ENCODE measurements around the gene CXorf58. TPM values are rescaled to one million over a fixed set of nuclear protein-coding genes. Genes with fewer than 3 reads are reported as not detected.

CXorf58 gene
- total RNA-seq, 1 experiment from 2014 or later: not detected

DNA sequence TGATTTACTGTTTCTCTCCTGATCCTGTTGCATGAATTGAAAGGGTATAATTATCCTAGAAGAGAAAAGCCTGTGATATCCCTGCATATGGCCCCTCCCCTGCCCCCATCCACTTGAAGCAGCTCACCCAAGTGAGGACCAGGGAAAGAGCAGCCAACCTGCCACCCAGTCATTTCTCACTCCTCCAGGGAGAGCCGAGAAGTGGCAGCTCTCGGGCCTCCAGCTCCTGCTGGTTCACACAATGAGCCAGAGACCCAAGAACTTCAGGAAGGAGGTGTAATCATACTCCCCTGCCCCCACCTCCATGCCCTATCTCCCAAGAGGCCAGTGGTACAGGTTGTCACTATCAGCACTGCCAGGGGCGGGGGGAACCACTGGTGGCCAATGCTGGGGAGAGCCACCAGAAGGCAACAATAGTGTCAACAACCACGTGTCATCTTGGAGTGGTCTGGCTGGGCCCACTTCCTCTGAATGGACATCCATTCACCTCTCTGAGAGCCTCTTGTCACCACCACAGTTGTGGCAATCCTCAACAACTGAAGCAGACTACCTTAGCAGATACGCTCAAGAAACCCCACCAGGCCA is 43.0 kb upstream of the CXorf58 start:
- Histone ChIP-seq H4K20me1 (ENCODE audit: insufficient read depth) (no peaks in the 10 kb centered on the region), H2AFZ (ENCODE audit: low read depth, low read length, poor library complexity, severe bottlenecking) (no peak overlapping the region), H3K36me3 (ENCODE audit: control insufficient read depth in 1 of 2, insufficient read depth in 2 of 2, low read length in 2 of 2) (no peaks in the 10 kb centered on the region), H3K27ac (ENCODE audit: low read depth, low read length) (no peak overlapping the region), H3K9me3 (ENCODE audit: control insufficient read depth in 1 of 2, insufficient read depth in 1 of 2, low read depth in 1 of 2, low read length in 2 of 2) (no peaks in the 10 kb centered on the region), H3K4me3 (replicated peaks in 1 of 2; ENCODE audit: low read depth in 1 of 2, low read length in 2 of 2) (no peak overlapping the region), H3K9me2 (ENCODE audit: insufficient read depth) (no peaks in the 10 kb centered on the region), H3K4me2 (ENCODE audit: low read length) (no peak overlapping the region), H3K27me3 (ENCODE audit: insufficient read depth, low read length) (no peaks in the 10 kb centered on the region), H3K79me2 (ENCODE audit: insufficient read depth, low read length) (no peaks in the 10 kb centered on the region), H3K4me1 (ENCODE audit: control insufficient read depth in 1 of 2, insufficient read depth in 2 of 2, low read length in 2 of 2) (no peaks in the 10 kb centered on the region), H3K9ac (ENCODE audit: low read length) (no peak overlapping the region)
- BruUV-seq (replicated peaks): no TSS peak
- no peak for ATAC-seq
- RAD21 ChIA-PET (ENCODE audit: low non-redundant PET in 1 of 2, low total read pairs in 2 of 2, uncharacterized antibody in 2 of 2, unreplicated experiment in 2 of 2): no interaction called here
- DNase-seq (ENCODE audit: low read depth, low spot score): no peak
- CTCF ChIA-PET: no interaction called here
- intact Hi-C loops (cut with micrococcal nuclease): no loop called here
- TF ChIP-seq SRF (IDR thresholded peaks at IDR 0.05; ENCODE audit: low read depth): no peak
- no peak for TF ChIP-seq JUND (IDR thresholded peaks at IDR 0.05)
- TF ChIP-seq SIN3A (IDR thresholded peaks at IDR 0.05; ENCODE audit: low read depth): no peak
- TF ChIP-seq RAD21 (IDR thresholded peaks at IDR 0.05; ENCODE audit: low read depth): no peak
- TF ChIP-seq POLR2A (IDR thresholded peaks at IDR 0.05; ENCODE audit: borderline replicate concordance, extremely low read depth, insufficient read depth, insufficient read length): no peak
- no peak for TF ChIP-seq EGR1 (IDR thresholded peaks at IDR 0.05; ENCODE audit: low read depth)
- TF ChIP-seq ZFX (IDR thresholded peaks at IDR 0.05): no peak
- no peak for TF ChIP-seq ELF1 (IDR thresholded peaks at IDR 0.05; ENCODE audit: borderline replicate concordance, low read depth)
- no peak for TF ChIP-seq EZH2 (IDR thresholded peaks at IDR 0.05)
- TF ChIP-seq POLR2AphosphoS5 (IDR thresholded peaks at IDR 0.05; ENCODE audit: low read depth, low read length): no peak
- POLR2A ChIA-PET: no interaction called here

DNA sequence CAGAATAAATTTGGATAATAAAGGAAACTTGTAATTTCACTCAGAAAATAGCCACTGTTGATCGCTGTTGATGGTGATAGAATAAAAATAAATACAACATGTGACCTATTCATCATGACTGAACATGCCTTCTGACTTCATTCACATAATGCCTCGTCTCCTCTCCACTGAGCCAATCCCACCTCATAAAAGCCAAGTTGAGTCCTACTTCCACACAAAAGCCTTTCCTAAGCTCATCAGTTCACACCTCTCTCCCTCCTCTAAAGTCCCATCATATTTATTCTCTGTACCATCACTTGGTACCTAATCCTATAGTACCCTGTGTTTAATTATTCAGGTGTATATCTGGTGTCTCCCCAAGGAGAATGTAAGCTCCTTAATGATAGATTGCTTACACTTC is 37.8 kb upstream of the CXorf58 start:
- no peak overlapping the region for H2AFZ ChIP-seq (ENCODE audit: low read depth, low read length, poor library complexity, severe bottlenecking)
- TF ChIP-seq YY1 (IDR thresholded peaks at IDR 0.05; ENCODE audit: extremely low read depth, insufficient replicate concordance, low read depth, low read length) (no peak), ZBTB33 (IDR thresholded peaks at IDR 0.05; ENCODE audit: extremely low read depth, insufficient replicate concordance, low read length) (no peak), EGR1 (IDR thresholded peaks at IDR 0.05; ENCODE audit: low read depth) (no peak), TCF7L2 (IDR thresholded peaks at IDR 0.05; ENCODE audit: borderline replicate concordance, extremely low read depth, insufficient read depth, insufficient read length) (no peak), SIN3A (IDR thresholded peaks at IDR 0.05; ENCODE audit: low read depth) (no peak), SP1 (IDR thresholded peaks at IDR 0.05; ENCODE audit: low read depth) (no peak), CBX3 (IDR thresholded peaks at IDR 0.05; ENCODE audit: low read depth) (no peak), ZFX (IDR thresholded peaks at IDR 0.05) (no peak), RAD21 (IDR thresholded peaks at IDR 0.05; ENCODE audit: low read depth) (no peak), SRF (IDR thresholded peaks at IDR 0.05; ENCODE audit: low read depth) (no peak)
- TF ChIP-seq, protein P1, sequence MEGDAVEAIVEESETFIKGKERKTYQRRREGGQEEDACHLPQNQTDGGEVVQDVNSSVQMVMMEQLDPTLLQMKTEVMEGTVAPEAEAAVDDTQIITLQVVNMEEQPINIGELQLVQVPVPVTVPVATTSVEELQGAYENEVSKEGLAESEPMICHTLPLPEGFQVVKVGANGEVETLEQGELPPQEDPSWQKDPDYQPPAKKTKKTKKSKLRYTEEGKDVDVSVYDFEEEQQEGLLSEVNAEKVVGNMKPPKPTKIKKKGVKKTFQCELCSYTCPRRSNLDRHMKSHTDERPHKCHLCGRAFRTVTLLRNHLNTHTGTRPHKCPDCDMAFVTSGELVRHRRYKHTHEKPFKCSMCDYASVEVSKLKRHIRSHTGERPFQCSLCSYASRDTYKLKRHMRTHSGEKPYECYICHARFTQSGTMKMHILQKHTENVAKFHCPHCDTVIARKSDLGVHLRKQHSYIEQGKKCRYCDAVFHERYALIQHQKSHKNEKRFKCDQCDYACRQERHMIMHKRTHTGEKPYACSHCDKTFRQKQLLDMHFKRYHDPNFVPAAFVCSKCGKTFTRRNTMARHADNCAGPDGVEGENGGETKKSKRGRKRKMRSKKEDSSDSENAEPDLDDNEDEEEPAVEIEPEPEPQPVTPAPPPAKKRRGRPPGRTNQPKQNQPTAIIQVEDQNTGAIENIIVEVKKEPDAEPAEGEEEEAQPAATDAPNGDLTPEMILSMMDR (IDR thresholded peaks at IDR 0.05 in 2 of 3, conservative IDR thresholded peaks at IDR 0.05 in 1 of 3; ENCODE audit: borderline replicate concordance in 1 of 3, insufficient read depth in 1 of 3, low read depth in 2 of 3, low read length in 2 of 3): no peak
- TF ChIP-seq, protein P2, sequence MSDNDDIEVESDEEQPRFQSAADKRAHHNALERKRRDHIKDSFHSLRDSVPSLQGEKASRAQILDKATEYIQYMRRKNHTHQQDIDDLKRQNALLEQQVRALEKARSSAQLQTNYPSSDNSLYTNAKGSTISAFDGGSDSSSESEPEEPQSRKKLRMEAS (IDR thresholded peaks at IDR 0.05): no peak
- TF ChIP-seq, protein P3, sequence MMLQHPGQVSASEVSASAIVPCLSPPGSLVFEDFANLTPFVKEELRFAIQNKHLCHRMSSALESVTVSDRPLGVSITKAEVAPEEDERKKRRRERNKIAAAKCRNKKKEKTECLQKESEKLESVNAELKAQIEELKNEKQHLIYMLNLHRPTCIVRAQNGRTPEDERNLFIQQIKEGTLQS (IDR thresholded peaks at IDR 0.05): no peak
- H3K4me2 ChIP-seq (ENCODE audit: low read length): no peak overlapping the region
- H3K4me3 ChIP-seq (replicated peaks in 1 of 2; ENCODE audit: low read depth in 1 of 2, low read length in 2 of 2): no peak overlapping the region
- no peaks in the 10 kb centered on the region for H3K79me2 ChIP-seq (ENCODE audit: insufficient read depth, low read length)
- no peak overlapping the region for H3K27ac ChIP-seq (ENCODE audit: low read depth, low read length)
- H3K9me2 ChIP-seq (ENCODE audit: insufficient read depth): no peaks in the 10 kb centered on the region
- no peaks in the 10 kb centered on the region for H4K20me1 ChIP-seq (ENCODE audit: insufficient read depth)
- POLR2A ChIA-PET: no interaction called here
- no peaks in the 10 kb centered on the region for H3K36me3 ChIP-seq (ENCODE audit: control insufficient read depth in 1 of 2, insufficient read depth in 2 of 2, low read length in 2 of 2)
- RAD21 ChIA-PET (ENCODE audit: low non-redundant PET in 1 of 2, low total read pairs in 2 of 2, uncharacterized antibody in 2 of 2, unreplicated experiment in 2 of 2): no interaction called here
- no peaks in the 10 kb centered on the region for H3K9me3 ChIP-seq (ENCODE audit: control insufficient read depth in 1 of 2, insufficient read depth in 1 of 2, low read depth in 1 of 2, low read length in 2 of 2)
- no peaks in the 10 kb centered on the region for H3K4me1 ChIP-seq (ENCODE audit: control insufficient read depth in 1 of 2, insufficient read depth in 2 of 2, low read length in 2 of 2)
- BruUV-seq (replicated peaks): no TSS peak
- intact Hi-C loops (cut with micrococcal nuclease): no loop called here
- CTCF ChIA-PET: no interaction called here
- DNase-seq (ENCODE audit: low read depth, low spot score) (no peak), ATAC-seq (no peak)
- no peaks in the 10 kb centered on the region for H3K27me3 ChIP-seq (ENCODE audit: insufficient read depth, low read length)
- H3K9ac ChIP-seq (ENCODE audit: low read length): no peak overlapping the region

All from HCT116 (cell line).